ENCODE data around the gene FAM151A. TPM values are rescaled to one million over a fixed set of nuclear protein-coding genes. Genes with fewer than 3 reads are reported as not detected.
"Not testable (repeated sequence)": the region's sequence is repeated elsewhere in the genome, so short reads cannot be mapped to it uniquely, and the experiment has no call there.

FAM151A gene
- polyA plus RNA-seq, 4 donors: 1.4 to 22.0 (median 1.6) TPM

GRCh38 chr1:54643736-54644135 is 20.4 kb upstream of the FAM151A start:
- DNase-seq (no peak), FAIRE-seq (no peak)
- Histone ChIP-seq H3K27ac (ENCODE audit: low read depth in 1 of 3, low read length in 2 of 3) (no peak overlapping the region), H3K36me3 (ENCODE audit: control insufficient read depth in 3 of 3, insufficient read depth in 2 of 3, low read depth in 1 of 3, low read length in 3 of 3) (no peaks in the 10 kb centered on the region), H3K9me3 (ENCODE audit: control insufficient read depth in 2 of 2, insufficient read depth in 1 of 2, low read depth in 1 of 2, low read length in 1 of 2) (peaks cover 0 to 18% of the 10 kb centered on the region in 2 donors), H3K4me3 (ENCODE audit: low read depth in 1 of 3, low read length in 3 of 3) (no peak overlapping the region), H3K27me3 (ENCODE audit: control insufficient read depth in 3 of 3, insufficient read depth in 3 of 3, low read length in 3 of 3) (no peaks in the 10 kb centered on the region), H3K4me1 (ENCODE audit: control insufficient read depth in 3 of 3, insufficient read depth in 2 of 3, low read depth in 1 of 3, low read length in 2 of 3) (peaks cover 3 to 30% (median 7%) of the 10 kb centered on the region in 3 donors)

GRCh38 chr1:54640863-54641836 is 17.8 kb upstream of the FAM151A start, which contains the start of gene MROH7:
Gene MROH7 (plus strand): TSS chr1:54641786. CDS start chr1:54652927, 11,141 bp downstream.
- Histone ChIP-seq H3K27ac (ENCODE audit: low read depth in 1 of 3, low read length in 2 of 3) (peak within 1 kb of the TSS in 2 of 3 donors; percentile 15 to 52), H3K36me3 (ENCODE audit: control insufficient read depth in 3 of 3, insufficient read depth in 2 of 3, low read depth in 1 of 3, low read length in 3 of 3) (peaks cover 0 to 2% (median 0%) of the 10 kb centered on the region in 3 donors), H3K9me3 (ENCODE audit: control insufficient read depth in 2 of 2, insufficient read depth in 1 of 2, low read depth in 1 of 2, low read length in 1 of 2) (peaks cover 0 to 18% of the 10 kb centered on the region in 2 donors), H3K4me3 (ENCODE audit: low read depth in 1 of 3, low read length in 3 of 3) (no peak within 1 kb of the TSS), H3K27me3 (ENCODE audit: control insufficient read depth in 3 of 3, insufficient read depth in 3 of 3, low read length in 3 of 3) (no peaks in the 10 kb centered on the region), H3K4me1 (ENCODE audit: control insufficient read depth in 3 of 3, insufficient read depth in 2 of 3, low read depth in 1 of 3, low read length in 2 of 3) (peaks cover 0 to 27% (median 7%) of the 10 kb centered on the region in 3 donors)
- no peak for FAIRE-seq
- DNase-seq: peak; percentile 56 to 78
- 45 to 67% (median 49%) methylated on average over 8 of the region's 8 CpGs for WGBS, 3 donors

- Histone ChIP-seq H3K9me3 (ENCODE audit: control insufficient read depth in 2 of 2, insufficient read depth in 1 of 2, low read depth in 1 of 2, low read length in 1 of 2) (peaks cover 0 to 18% of the 10 kb centered on the region in 2 donors), H3K27me3 (ENCODE audit: control insufficient read depth in 3 of 3, insufficient read depth in 3 of 3, low read length in 3 of 3) (no peaks in the 10 kb centered on the region), H3K36me3 (ENCODE audit: control insufficient read depth in 3 of 3, insufficient read depth in 2 of 3, low read depth in 1 of 3, low read length in 3 of 3) (peaks cover 0 to 6% (median 0%) of the 10 kb centered on the region in 3 donors), H3K4me1 (ENCODE audit: control insufficient read depth in 3 of 3, insufficient read depth in 2 of 3, low read depth in 1 of 3, low read length in 2 of 3) (peaks cover 0 to 27% (median 7%) of the 10 kb centered on the region in 3 donors), H3K4me3 (ENCODE audit: low read depth in 1 of 3, low read length in 3 of 3) (no peak overlapping the region), H3K27ac (ENCODE audit: low read depth in 1 of 3, low read length in 2 of 3) (peak overlapping the region in 2 of 3 donors; percentile 44 to 54)
- 51 to 62% (median 56%) methylated on average over 4 of the region's 4 CpGs for WGBS, 3 donors
- FAIRE-seq (no peak), DNase-seq (no peak)
Observed at GRCh38 chr1:54640361-54640760, 17.0 kb upstream of the FAM151A start.

- H3K9me3 ChIP-seq (ENCODE audit: control insufficient read depth in 2 of 2, insufficient read depth in 1 of 2, low read depth in 1 of 2, low read length in 1 of 2); H3K27me3 ChIP-seq (ENCODE audit: control insufficient read depth in 3 of 3, insufficient read depth in 3 of 3, low read length in 3 of 3): not testable (repeated sequence)
Observed at GRCh38 chr1:54636461-54637446, 13.4 kb upstream of the FAM151A start.

GRCh38 chr1:54635804-54636203 is 12.5 kb upstream of the FAM151A start:
- FAIRE-seq; DNase-seq; H3K9me3 ChIP-seq (ENCODE audit: control insufficient read depth in 2 of 2, insufficient read depth in 1 of 2, low read depth in 1 of 2, low read length in 1 of 2); H3K27ac ChIP-seq (ENCODE audit: low read depth in 1 of 3, low read length in 2 of 3); H3K36me3 ChIP-seq (ENCODE audit: control insufficient read depth in 3 of 3, insufficient read depth in 2 of 3, low read depth in 1 of 3, low read length in 3 of 3); H3K4me3 ChIP-seq (ENCODE audit: low read depth in 1 of 3, low read length in 3 of 3); H3K27me3 ChIP-seq (ENCODE audit: control insufficient read depth in 3 of 3, insufficient read depth in 3 of 3, low read length in 3 of 3): not testable (repeated sequence)
- peaks cover 0 to 15% (median 6%) of the 10 kb centered on the region in 3 donors for H3K4me1 ChIP-seq (ENCODE audit: control insufficient read depth in 3 of 3, insufficient read depth in 2 of 3, low read depth in 1 of 3, low read length in 2 of 3)
- 86 to 89% (median 87%) methylated on average over 7 of the region's 7 CpGs for WGBS, 3 donors

More at GRCh38 chr1:54636461-54637446, 13.4 kb upstream of the FAM151A start:
- not testable (repeated sequence) for H3K36me3 ChIP-seq (ENCODE audit: control insufficient read depth in 3 of 3, insufficient read depth in 2 of 3, low read depth in 1 of 3, low read length in 3 of 3); DNase-seq; FAIRE-seq; H3K27ac ChIP-seq (ENCODE audit: low read depth in 1 of 3, low read length in 2 of 3); H3K4me3 ChIP-seq (ENCODE audit: low read depth in 1 of 3, low read length in 3 of 3)
- H3K4me1 ChIP-seq (ENCODE audit: control insufficient read depth in 3 of 3, insufficient read depth in 2 of 3, low read depth in 1 of 3, low read length in 2 of 3): peaks cover 0 to 22% (median 7%) of the 10 kb centered on the region in 3 donors
- 55 to 60% (median 59%) methylated on average over 14 of the region's 14 CpGs for WGBS, 3 donors

GRCh38 chr1:54627196-54627595 is 3.9 kb upstream of the FAM151A start:
- no peak overlapping the region for H3K4me3 ChIP-seq (ENCODE audit: low read depth in 1 of 3, low read length in 3 of 3)
- WGBS, 3 donors: 57 to 84% (median 79%) methylated on average over 1 to 10 of the region's 10 CpGs
- no peak overlapping the region for H3K27ac ChIP-seq (ENCODE audit: low read depth in 1 of 3, low read length in 2 of 3)
- H3K4me1 ChIP-seq (ENCODE audit: control insufficient read depth in 3 of 3, insufficient read depth in 2 of 3, low read depth in 1 of 3, low read length in 2 of 3): peaks cover 0 to 10% (median 0%) of the 10 kb centered on the region in 3 donors
- peaks cover 0 to 2% (median 0%) of the 10 kb centered on the region in 3 donors for H3K36me3 ChIP-seq (ENCODE audit: control insufficient read depth in 3 of 3, insufficient read depth in 2 of 3, low read depth in 1 of 3, low read length in 3 of 3)
- DNase-seq (no peak), FAIRE-seq (no peak)
- H3K27me3 ChIP-seq (ENCODE audit: control insufficient read depth in 3 of 3, insufficient read depth in 3 of 3, low read length in 3 of 3): no peaks in the 10 kb centered on the region
- H3K9me3 ChIP-seq (ENCODE audit: control insufficient read depth in 2 of 2, insufficient read depth in 1 of 2, low read depth in 1 of 2, low read length in 1 of 2): no peaks in the 10 kb centered on the region

GRCh38 chr1:54624466-54625464 is 1.4 kb upstream of the FAM151A start:
- H3K9me3 ChIP-seq (ENCODE audit: control insufficient read depth in 2 of 2, insufficient read depth in 1 of 2, low read depth in 1 of 2, low read length in 1 of 2): no peaks in the 10 kb centered on the region
- FAIRE-seq: no peak
- DNase-seq: no peak
- peaks cover 0 to 10% (median 0%) of the 10 kb centered on the region in 3 donors for H3K4me1 ChIP-seq (ENCODE audit: control insufficient read depth in 3 of 3, insufficient read depth in 2 of 3, low read depth in 1 of 3, low read length in 2 of 3)
- H3K27me3 ChIP-seq (ENCODE audit: control insufficient read depth in 3 of 3, insufficient read depth in 3 of 3, low read length in 3 of 3): no peaks in the 10 kb centered on the region
- WGBS, 3 donors: 70 to 84% (median 71%) methylated on average over 8 of the region's 8 CpGs
- no peak overlapping the region for H3K4me3 ChIP-seq (ENCODE audit: low read depth in 1 of 3, low read length in 3 of 3)
- peaks cover 0 to 3% (median 0%) of the 10 kb centered on the region in 3 donors for H3K36me3 ChIP-seq (ENCODE audit: control insufficient read depth in 3 of 3, insufficient read depth in 2 of 3, low read depth in 1 of 3, low read length in 3 of 3)
- H3K27ac ChIP-seq (ENCODE audit: low read depth in 1 of 3, low read length in 2 of 3): no peak overlapping the region
